CD14-positive monocyte (primary cell): Measurements from ENCODE around the gene DCLK1. TPM values are rescaled to one million over a fixed set of nuclear protein-coding genes. Genes with fewer than 3 reads are reported as not detected.

Experiments
- DNase-seq, 3 donors: peaks; one replicate each; pipeline ENCODE4 v3.0.0-alpha.2; 2011 to 2022
- H2AFZ ChIP-seq: 2 replicates; pipeline ENCODE4 v1.6.0; 2012; ENCODE audit warnings: mild to moderate bottlenecking, low read depth, low read length, inconsistent platforms; ENCODE audit not compliant: insufficient read depth, poor library complexity, severe bottlenecking
- H3K27ac ChIP-seq, 2 donors: 1 replicate in 1 of 2; 2 replicates in 1 of 2; pipeline ENCODE4 v1.5.1; 2012 to 2013; ENCODE audit warnings: low read length in 2 of 2, control low read depth in 1 of 2, inconsistent platforms in 1 of 2, low read depth in 1 of 2, mild to moderate bottlenecking in 1 of 2
- H3K27me3 ChIP-seq, 2 donors: one replicate each; pipeline versions ENCODE4 v1.6.0 to v1.6.1; 2011 to 2013; ENCODE audit warnings: low read length in 2 of 2; ENCODE audit not compliant: control insufficient read depth in 2 of 2, insufficient read depth in 2 of 2
- H3K36me3 ChIP-seq, 2 donors: replicated peaks in 1 of 2; 1 replicate in 1 of 2; 2 replicates in 1 of 2; pipeline versions ENCODE4 v1.5.1 to v1.6.1; 2012 to 2013; ENCODE audit warnings: low read length in 2 of 2, control low read depth in 1 of 2, inconsistent platforms in 1 of 2, mild to moderate bottlenecking in 1 of 2; ENCODE audit not compliant: insufficient read depth in 2 of 2, control insufficient read depth in 1 of 2
- H3K4me1 ChIP-seq, 2 donors: 1 replicate in 1 of 2; 2 replicates in 1 of 2; pipeline versions ENCODE4 v1.5.1 to v1.6.1; 2012 to 2013; ENCODE audit warnings: low read length in 2 of 2, control low read depth in 1 of 2, inconsistent platforms in 1 of 2, mild to moderate bottlenecking in 1 of 2, moderate library complexity in 1 of 2; ENCODE audit not compliant: insufficient read depth in 2 of 2, control insufficient read depth in 1 of 2
- H3K4me2 ChIP-seq: replicated peaks from 2 replicates; pipeline ENCODE3; 2012; ENCODE audit warnings: low read length, moderate library complexity, mild to moderate bottlenecking; ENCODE audit not compliant: poor library complexity, severe bottlenecking; ENCODE audit errors: extremely low read depth
- H3K4me3 ChIP-seq, 3 experiments: fragments of 200-600 bp in 1 of 3; sonication (generic) in 1 of 3; replicated peaks in 1 of 3; 1 replicate in 2 of 3; 2 replicates in 1 of 3; pipeline ENCODE4 v1.5.1; 2011 to 2013; ENCODE audit warnings: low read length in 3 of 3, mild to moderate bottlenecking in 3 of 3, control low read depth in 2 of 3, low read depth in 2 of 3, inconsistent platforms in 1 of 3, moderate library complexity in 1 of 3
- H3K79me2 ChIP-seq: 2 replicates; pipeline ENCODE4 v1.6.0; 2012; ENCODE audit warnings: mild to moderate bottlenecking, control low read depth, inconsistent platforms, low read length, moderate library complexity; ENCODE audit not compliant: insufficient read depth
- H3K9ac ChIP-seq: 2 replicates; pipeline ENCODE4 v1.6.0; 2017; ENCODE audit warnings: low read length, mild to moderate bottlenecking; ENCODE audit not compliant: insufficient read depth, poor library complexity, severe bottlenecking
- H3K9me3 ChIP-seq, 2 donors: replicated peaks in 1 of 2; 1 replicate in 1 of 2; 2 replicates in 1 of 2; pipeline versions ENCODE4 v1.5.1 to v1.6.1; 2012 to 2013; ENCODE audit warnings: low read length in 2 of 2, control low read depth in 1 of 2; ENCODE audit not compliant: control insufficient read depth in 1 of 2, insufficient read depth in 1 of 2
- H4K20me1 ChIP-seq: 2 replicates; pipeline ENCODE4 v1.6.0; 2012; ENCODE audit warnings: mild to moderate bottlenecking, low read length, control low read depth, moderate library complexity; ENCODE audit not compliant: insufficient read depth
- H3K27ac Mint-ChIP-seq, 7 donors: one replicate each; pipeline ENCODE4 v1.8.0; 2020; ENCODE audit warnings: mild to moderate bottlenecking in 7 of 7, mixed read lengths in 7 of 7, moderate library complexity in 6 of 7, inconsistent platforms in 2 of 7
- H3K27me3 Mint-ChIP-seq, 3 donors: one replicate each; pipeline ENCODE4 v1.8.0; 2021 to 2022; ENCODE audit warnings: low read depth in 3 of 3, mild to moderate bottlenecking in 3 of 3, mixed read lengths in 3 of 3, moderate library complexity in 3 of 3, inconsistent platforms in 1 of 3
- H3K36me3 Mint-ChIP-seq, 2 donors: one replicate each; pipeline ENCODE4 v1.8.0; 2020; ENCODE audit warnings: mixed read lengths in 2 of 2, inconsistent platforms in 1 of 2, mild to moderate bottlenecking in 1 of 2
- H3K4me1 Mint-ChIP-seq: one replicate; pipeline ENCODE4 v1.8.0; 2020; ENCODE audit warnings: mild to moderate bottlenecking, mixed read lengths
- H3K4me3 Mint-ChIP-seq, 2 donors: one replicate each; pipeline ENCODE4 v1.8.0; 2020; ENCODE audit warnings: mild to moderate bottlenecking in 2 of 2, mixed read lengths in 2 of 2, moderate library complexity in 1 of 2
- H3K9me3 Mint-ChIP-seq, 7 donors: one replicate each; pipeline ENCODE4 v1.8.0; 2020 to 2022; ENCODE audit warnings: mixed read lengths in 7 of 7, mild to moderate bottlenecking in 6 of 7, moderate library complexity in 6 of 7, inconsistent platforms in 2 of 7
- CTCF ChIP-seq: fragments of 200-600 bp; IDR thresholded peaks from one replicate; pipeline ENCODE4 v1.8.0; 2022; ENCODE audit warnings: antibody characterized with exemption, mild to moderate bottlenecking
- WGBS: methylation state at CpG from one replicate; pipeline ENCODE4 v1.1.5; 2013; ENCODE audit warnings: missing lambda C conversion rate; ENCODE audit not compliant: insufficient coverage; 5-methylcytosine and 5-hydroxymethylcytosine counted together
- intact Hi-C, 2 donors: fragments of 100-400 bp; cut with micrococcal nuclease; formaldehyde crosslinking; loops; one replicate each; pipeline versions ENCODE4 v1.15.0 to v1.15.1; 2023
- polyA plus RNA-seq, 3 donors: library from polyadenylated mRNA; depleted of rRNA in 1 of 3; unstranded in 2 of 3; stranded (reverse) in 1 of 3; fragments of 300-500 nt in 2 of 3; fragments of >200 nt in 1 of 3; fragmentation: Illumina TruSeq in 2 of 3; gene quantifications; 1 replicate in 2 of 3; 2 replicates in 1 of 3; pipeline ENCODE4 v1.2.3, GENCODE V29; 2012 to 2021

DCLK1 gene
- polyA plus RNA-seq, 3 donors: not detected

- no peaks in the 10 kb centered on the region for H3K36me3 ChIP-seq
- H3K4me1 ChIP-seq: no peaks in the 10 kb centered on the region
- no peak for DNase-seq
- no CpG with 5 or more reads among the region's 1 CpG for WGBS
- H2AFZ ChIP-seq: no peak overlapping the region
- no peak for TF ChIP-seq CTCF
- H3K27me3 Mint-ChIP-seq: peaks cover 36 to 59% (median 38%) of the 10 kb centered on the region in 3 donors
- H3K4me3 Mint-ChIP-seq: peak overlapping the region in 1 of 2 donors; percentile 46
- no peaks in the 10 kb centered on the region for H4K20me1 ChIP-seq
- no peak overlapping the region for H3K27ac ChIP-seq
- peaks cover 0 to 6% (median 4%) of the 10 kb centered on the region in 7 donors for H3K9me3 Mint-ChIP-seq
- no peak overlapping the region for H3K27ac Mint-ChIP-seq
- peaks cover 0 to 6% of the 10 kb centered on the region in 2 donors for H3K9me3 ChIP-seq
- intact Hi-C loops: no loop called here
- peaks cover 32 to 35% of the 10 kb centered on the region in 2 donors for H3K27me3 ChIP-seq
- H3K9ac ChIP-seq: no peak overlapping the region
- H3K36me3 Mint-ChIP-seq: no peaks in the 10 kb centered on the region
- H3K4me2 ChIP-seq: no peak overlapping the region
- no peak overlapping the region for H3K4me3 ChIP-seq
- H3K79me2 ChIP-seq: no peaks in the 10 kb centered on the region
- no peaks in the 10 kb centered on the region for H3K4me1 Mint-ChIP-seq
Measured at GRCh38 chr13:36132376-36132775, 1.2 kb upstream of the DCLK1 start.

DNA sequence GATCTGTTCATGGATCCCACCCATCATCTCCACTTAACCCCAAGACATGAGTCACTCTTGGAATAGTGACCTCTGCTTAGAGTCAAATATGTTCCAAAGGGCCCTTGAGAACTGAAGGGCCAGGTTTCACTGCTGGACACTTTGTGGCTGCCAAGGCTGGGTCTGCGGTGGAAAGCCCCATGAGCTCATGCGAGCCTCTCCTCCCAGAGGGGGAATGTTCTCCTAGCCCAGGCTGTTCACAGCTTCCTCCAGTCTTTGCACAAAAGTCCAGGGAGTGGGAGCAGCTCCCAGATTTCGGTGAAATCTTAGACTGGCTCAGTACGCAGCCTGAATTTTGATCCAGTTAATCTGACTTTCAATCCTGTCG is 732 bp upstream of the DCLK1 start:
- intact Hi-C loops: no loop called here
- Histone ChIP-seq H4K20me1 (no peaks in the 10 kb centered on the region), H3K4me2 (no peak overlapping the region), H3K27ac (no peak overlapping the region), H3K9me3 (peaks cover 0 to 6% of the 10 kb centered on the region in 2 donors), H3K79me2 (no peaks in the 10 kb centered on the region), H3K4me1 (no peaks in the 10 kb centered on the region), H3K9ac (no peak overlapping the region), H2AFZ (no peak overlapping the region), H3K4me3 (no peak overlapping the region), H3K27me3 (peaks cover 32 to 35% of the 10 kb centered on the region in 2 donors), H3K36me3 (no peaks in the 10 kb centered on the region)
- H3K27me3 Mint-ChIP-seq: peaks cover 36 to 63% (median 38%) of the 10 kb centered on the region in 3 donors
- no peak overlapping the region for H3K27ac Mint-ChIP-seq
- no peak for DNase-seq
- TF ChIP-seq CTCF: no peak
- no peaks in the 10 kb centered on the region for H3K36me3 Mint-ChIP-seq
- H3K9me3 Mint-ChIP-seq: peaks cover 0 to 6% (median 4%) of the 10 kb centered on the region in 7 donors
- WGBS: 81% methylated on average over 5 of the region's 5 CpGs
- peak overlapping the region in 1 of 2 donors; percentile 71 for H3K4me3 Mint-ChIP-seq
- H3K4me1 Mint-ChIP-seq: no peaks in the 10 kb centered on the region
